H1 (cell line): ENCODE data around the gene NPC1L1. TPM values are rescaled to one million over a fixed set of nuclear protein-coding genes. Genes with fewer than 3 reads are reported as not detected.

Experiments
- polyA plus RNA-seq, 7 experiments: library from polyadenylated mRNA; depleted of rRNA in 3 of 7; stranded (reverse) in 5 of 7; unstranded in 2 of 7; fragments of >200 nt in 5 of 7; fragments of 200-250 nt in 2 of 7; gene quantifications; 1 replicate in 5 of 7; 2 replicates in 1 of 7; 4 replicates in 1 of 7; pipeline versions ENCODE4 v1.2.1 to v1.2.3, GENCODE V29; 2011 to 2013; ENCODE audit warnings: missing spikeins in 2 of 7, mixed read lengths in 2 of 7
- small RNA-seq: library from polyadenylated mRNA; stranded (forward); fragments of <200 nt; extraction: miRNeasy Mini kit (QIAGEN cat#:217004); gene quantifications from one replicate; pipeline ENCODE3, GENCODE V24; 2013; ENCODE audit not compliant: insufficient read depth
- total RNA-seq: library from RNA; stranded (reverse); fragmentation: NEBNext Ultra II Directional; extraction: Animal tissue kit (Norgen Biotek cat#: 25700); gene quantifications from 2 replicates; pipeline ENCODE4 v1.2.1, GENCODE V29; 2021

The NPC1L1 gene
- total and polyA plus RNA-seq, 2 of the 8 experiments (the other 6 are each of a cell fraction or from before 2014, with no cell fraction given), result 0.06 to 0.21 TPM

Small RNA genes lying within 50 kb of the gene (small RNA-seq; reads per million reads assigned to genes)
- not detected for gene RNU6-1097P

Other genes with a start within 250 kb of the NPC1L1 start
- gene CAMK2B, start 215.7 kb downstream of the NPC1L1 start, total RNA-seq, result 0.15 and 0.17 TPM in 2 replicates
- gene CAMK2B, start 215.7 kb downstream of the NPC1L1 start, polyA plus RNA-seq (2011; rRNA removed), result 0.05 and 0.14 TPM in 2 replicates
- 83.8 and 93.7 TPM in 2 replicates for gene NUDCD3, start 50.7 kb downstream of the NPC1L1 start, total RNA-seq
- 35.2 and 36.3 TPM in 2 replicates for gene NUDCD3, start 50.7 kb downstream of the NPC1L1 start, polyA plus RNA-seq (2011; rRNA removed)
- 55.4 and 56.9 TPM in 2 replicates for gene DDX56, start 32.6 kb upstream of the NPC1L1 start, total RNA-seq
- 81.6 and 82.0 TPM in 2 replicates for gene DDX56, start 32.6 kb upstream of the NPC1L1 start, polyA plus RNA-seq (2011; rRNA removed)
- gene TMED4, start 40.9 kb upstream of the NPC1L1 start, total RNA-seq, result 41.1 and 44.9 TPM in 2 replicates
- gene TMED4, start 40.9 kb upstream of the NPC1L1 start, polyA plus RNA-seq (2011; rRNA removed), result 76.7 and 91.9 TPM in 2 replicates
- gene OGDH, start 65.3 kb upstream of the NPC1L1 start, total RNA-seq, result 89.1 and 91.6 TPM in 2 replicates
- gene OGDH, start 65.3 kb upstream of the NPC1L1 start, polyA plus RNA-seq (2011; rRNA removed), result 71.6 and 108 TPM in 2 replicates
- gene ZMIZ2, start 207.5 kb upstream of the NPC1L1 start, total RNA-seq, result 66.4 and 72.2 TPM in 2 replicates
- 24.4 and 41.4 TPM in 2 replicates for gene ZMIZ2, start 207.5 kb upstream of the NPC1L1 start, polyA plus RNA-seq (2011; rRNA removed)